Lower lobe of right lung (tissue), 2 donors: ENCODE measurements around the gene PALLD. TPM values are rescaled to one million over a fixed set of nuclear protein-coding genes. Genes with fewer than 3 reads are reported as not detected.

Experiments
- ATAC-seq, 2 donors: fragments of 200-7000 bp; cut with Tn5 transposase; one replicate each; pipeline ENCODE4 v1.9.1; 2020 to 2022; ENCODE audit warnings: mild to moderate bottlenecking in 2 of 2, moderate library complexity in 2 of 2
- DNase-seq: peaks from one replicate; pipeline ENCODE4 v3.0.0-alpha.2; 2020
- H3K27ac ChIP-seq: fragments of 200-600 bp; one replicate; pipeline ENCODE4 v1.8.0; 2022
- H3K27me3 ChIP-seq: fragments of 200-600 bp; one replicate; pipeline ENCODE4 v1.8.0; 2022; ENCODE audit warnings: low read depth
- H3K36me3 ChIP-seq: fragments of 200-600 bp; one replicate; pipeline ENCODE4 v1.8.0; 2022; ENCODE audit warnings: mild to moderate bottlenecking
- H3K4me1 ChIP-seq: fragments of 200-600 bp; one replicate; pipeline ENCODE4 v1.8.0; 2022
- H3K4me3 ChIP-seq: fragments of 200-600 bp; one replicate; pipeline ENCODE4 v1.8.0; 2022; ENCODE audit warnings: mild to moderate bottlenecking
- H3K9me3 ChIP-seq: fragments of 200-600 bp; one replicate; pipeline ENCODE4 v1.8.0; 2022
- intact Hi-C: fragments of 100-400 bp; cut with DNase I; formaldehyde crosslinking; loops from one replicate; pipeline ENCODE4 v1.11.0; 2022
- total RNA-seq: library from RNA; stranded (reverse); fragmentation: NEBNext Ultra II Directional; extraction: Animal tissue kit (Norgen Biotek cat#: 25700); gene quantifications from one replicate; pipeline ENCODE4 v1.2.1, GENCODE V29; 2021
- TF ChIP-seq, protein P1 (sequence below): fragments of 200-600 bp; IDR thresholded peaks from one replicate; pipeline ENCODE4 v1.8.0; 2022; ENCODE audit warnings: antibody characterized with exemption, mild to moderate bottlenecking
- donor health status: DM: no; HTN: yes; CAD: no; lungs with severe emphysema.

The PALLD gene
- total RNA-seq, 1 donor from 2014 or later = 91.9 TPM

DNA sequence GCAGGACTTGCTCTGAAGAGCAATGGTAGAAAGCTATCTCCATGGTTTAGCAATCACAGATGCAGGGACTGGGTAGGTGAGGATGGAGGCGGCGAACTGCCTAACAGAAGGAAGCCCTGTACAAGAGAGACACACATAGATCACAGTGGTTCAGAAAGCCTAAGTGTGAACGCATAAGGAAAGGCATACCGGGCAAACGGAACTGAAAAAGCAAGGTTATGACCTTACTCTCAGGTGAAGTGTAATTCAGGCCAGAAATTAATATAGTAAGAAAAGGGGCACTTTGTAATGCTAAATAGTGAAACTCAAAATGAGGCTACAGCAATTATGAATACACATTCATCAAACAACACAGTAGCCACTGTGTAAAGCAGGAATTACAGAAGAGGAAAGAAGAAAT is 126.6 kb downstream of the PALLD start:
- ATAC-seq = no peak
- H3K9me3 ChIP-seq = no peaks in the 10 kb centered on the region
- H3K36me3 ChIP-seq = no peaks in the 10 kb centered on the region
- peaks cover 3% of the 10 kb centered on the region for H3K27me3 ChIP-seq
- TF ChIP-seq, protein P1, sequence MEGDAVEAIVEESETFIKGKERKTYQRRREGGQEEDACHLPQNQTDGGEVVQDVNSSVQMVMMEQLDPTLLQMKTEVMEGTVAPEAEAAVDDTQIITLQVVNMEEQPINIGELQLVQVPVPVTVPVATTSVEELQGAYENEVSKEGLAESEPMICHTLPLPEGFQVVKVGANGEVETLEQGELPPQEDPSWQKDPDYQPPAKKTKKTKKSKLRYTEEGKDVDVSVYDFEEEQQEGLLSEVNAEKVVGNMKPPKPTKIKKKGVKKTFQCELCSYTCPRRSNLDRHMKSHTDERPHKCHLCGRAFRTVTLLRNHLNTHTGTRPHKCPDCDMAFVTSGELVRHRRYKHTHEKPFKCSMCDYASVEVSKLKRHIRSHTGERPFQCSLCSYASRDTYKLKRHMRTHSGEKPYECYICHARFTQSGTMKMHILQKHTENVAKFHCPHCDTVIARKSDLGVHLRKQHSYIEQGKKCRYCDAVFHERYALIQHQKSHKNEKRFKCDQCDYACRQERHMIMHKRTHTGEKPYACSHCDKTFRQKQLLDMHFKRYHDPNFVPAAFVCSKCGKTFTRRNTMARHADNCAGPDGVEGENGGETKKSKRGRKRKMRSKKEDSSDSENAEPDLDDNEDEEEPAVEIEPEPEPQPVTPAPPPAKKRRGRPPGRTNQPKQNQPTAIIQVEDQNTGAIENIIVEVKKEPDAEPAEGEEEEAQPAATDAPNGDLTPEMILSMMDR = no peak
- H3K27ac ChIP-seq = no peak overlapping the region
- no peak overlapping the region for H3K4me3 ChIP-seq
- no peak for DNase-seq
- intact Hi-C loops = no loop called here
- no peaks in the 10 kb centered on the region for H3K4me1 ChIP-seq

DNA sequence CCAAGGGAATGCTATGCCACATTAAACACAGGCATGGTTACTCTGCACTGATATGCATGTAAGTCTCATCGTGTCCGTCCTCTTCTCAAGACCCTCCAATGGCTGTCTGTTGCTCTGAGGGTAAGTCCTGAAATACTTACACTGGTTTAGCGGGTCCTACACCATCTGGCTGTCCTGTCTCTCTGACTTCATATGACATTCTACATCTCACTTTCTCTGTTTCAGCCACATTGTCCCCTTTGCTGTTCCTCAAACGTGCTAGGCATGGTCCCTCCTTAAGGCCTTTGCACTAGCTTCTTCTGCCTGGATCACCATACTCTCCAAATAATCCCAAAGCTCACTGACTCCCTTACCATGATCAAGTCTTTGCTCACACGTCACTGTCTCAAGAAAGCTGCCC is 131.4 kb downstream of the PALLD start:
- no peaks in the 10 kb centered on the region for H3K27me3 ChIP-seq
- no peaks in the 10 kb centered on the region for H3K9me3 ChIP-seq
- TF ChIP-seq, protein P1 = no peak
- H3K4me3 ChIP-seq = no peak overlapping the region
- no peaks in the 10 kb centered on the region for H3K36me3 ChIP-seq
- DNase-seq (no peak), ATAC-seq (no peak)
- peaks cover 10% of the 10 kb centered on the region for H3K4me1 ChIP-seq
- intact Hi-C loops = no loop called here
- H3K27ac ChIP-seq = no peak overlapping the region

DNA sequence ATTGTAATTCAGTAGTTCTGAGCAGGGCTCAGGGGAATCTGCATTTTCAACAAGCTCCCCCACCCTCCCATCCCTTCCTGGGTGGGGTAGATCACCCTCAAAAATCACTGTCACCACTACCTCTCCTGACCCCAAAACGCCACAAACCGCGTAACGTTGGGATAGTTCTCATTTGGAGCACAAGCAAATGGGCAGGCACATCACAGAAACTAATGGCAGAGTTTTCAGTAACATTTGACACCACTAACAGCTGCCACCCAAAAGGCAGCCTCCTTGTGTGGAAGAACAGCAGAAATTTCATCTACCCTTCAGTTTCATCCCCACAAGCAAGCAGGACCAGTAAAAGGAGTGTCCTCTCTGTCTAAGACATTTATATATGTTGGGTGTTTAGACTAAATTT is 132.7 kb downstream of the PALLD start:
- peaks cover 18% of the 10 kb centered on the region for H3K4me1 ChIP-seq
- TF ChIP-seq, protein P1 = no peak
- H3K36me3 ChIP-seq = no peaks in the 10 kb centered on the region
- H3K9me3 ChIP-seq = no peaks in the 10 kb centered on the region
- ATAC-seq (no peak), DNase-seq (no peak)
- intact Hi-C loops = no loop called here
- no peak overlapping the region for H3K27ac ChIP-seq
- no peak overlapping the region for H3K4me3 ChIP-seq
- no peaks in the 10 kb centered on the region for H3K27me3 ChIP-seq

DNA sequence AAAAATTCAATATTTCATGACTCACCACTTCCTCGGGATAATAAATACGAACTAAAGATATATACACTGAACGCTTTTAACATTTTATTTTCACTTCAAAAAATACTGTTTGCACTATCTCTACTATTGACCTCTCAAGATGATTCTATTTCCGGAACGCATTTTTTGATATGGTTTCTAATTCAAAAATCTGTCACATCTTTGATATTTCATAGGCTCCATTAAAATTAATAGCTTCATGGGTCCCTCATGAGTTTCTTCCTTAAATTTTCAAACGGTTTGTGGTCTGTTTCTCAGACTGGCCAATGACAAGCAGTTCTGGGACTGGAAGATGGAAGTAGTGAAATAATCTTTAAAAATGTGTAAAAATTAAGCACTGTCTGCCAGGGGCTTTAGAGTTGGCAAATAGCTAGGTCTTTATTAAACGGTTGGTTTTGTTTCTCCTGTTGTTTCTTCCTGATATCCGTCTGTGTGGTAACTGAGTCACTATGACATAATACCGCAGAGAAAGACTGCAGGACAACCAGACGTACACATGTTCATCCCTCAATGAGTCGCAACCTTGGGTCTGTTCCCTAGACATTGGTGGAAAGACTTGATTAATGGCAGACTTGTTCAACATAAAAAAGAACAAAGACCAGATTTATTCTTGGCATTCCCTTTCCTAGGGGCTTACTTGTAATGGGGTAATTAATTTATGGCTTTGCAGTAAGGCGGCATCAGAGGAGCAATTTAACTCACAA is 133.8 kb downstream of the PALLD start:
- Histone ChIP-seq H3K4me1 (peaks cover 18% of the 10 kb centered on the region), H3K4me3 (peak overlapping the region; percentile 60), H3K9me3 (no peaks in the 10 kb centered on the region), H3K27me3 (no peaks in the 10 kb centered on the region), H3K36me3 (no peaks in the 10 kb centered on the region), H3K27ac (no peak overlapping the region)
- TF ChIP-seq, protein P1 = no peak
- intact Hi-C loops = no loop called here
- no peak for DNase-seq
- ATAC-seq = no peak

DNA sequence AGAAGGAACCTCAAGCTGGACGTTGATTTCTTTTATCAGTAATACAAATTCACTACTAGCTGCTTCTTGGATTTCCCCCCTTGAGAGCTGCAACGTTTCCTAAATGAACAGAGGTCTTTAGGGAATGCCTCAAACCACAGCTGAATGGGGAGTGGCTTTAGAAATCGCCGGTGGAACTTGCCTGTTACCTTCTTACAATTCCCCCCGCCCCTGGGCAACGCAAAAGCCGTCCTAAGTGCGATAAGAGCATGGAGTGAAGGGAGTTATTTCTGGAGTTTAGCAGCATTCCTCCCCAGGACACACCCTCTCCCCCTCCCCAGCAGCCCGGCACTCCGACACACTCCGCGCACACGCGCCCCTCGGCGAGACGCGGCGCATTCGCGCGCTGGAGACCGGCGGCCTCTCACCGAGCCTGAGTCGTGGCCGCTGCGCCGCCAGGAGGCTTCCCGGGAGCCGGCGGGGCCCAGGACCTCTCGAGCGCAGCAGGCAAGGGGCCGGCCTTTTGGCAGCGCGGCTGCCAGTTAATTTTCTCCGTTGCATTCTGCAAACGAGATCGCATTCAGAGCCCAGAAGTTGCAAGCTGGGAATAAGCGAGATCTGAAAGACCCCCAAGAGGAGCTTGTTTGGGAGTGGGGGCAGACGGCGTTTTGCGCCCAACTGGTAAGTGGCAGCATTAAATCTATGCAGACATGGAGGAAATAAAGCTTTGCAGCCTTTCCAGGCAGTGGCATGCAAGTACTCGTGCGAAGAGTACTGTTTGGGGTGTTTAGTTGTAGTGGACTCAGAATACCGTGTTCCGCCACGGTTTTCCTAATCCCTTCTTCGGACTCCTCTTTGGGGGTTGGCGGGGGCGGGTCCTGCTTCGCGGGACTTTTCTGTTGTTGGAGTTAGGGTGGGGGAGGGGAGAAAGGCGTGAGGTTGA is 134.7 kb downstream of the PALLD start:
- Histone ChIP-seq H3K27ac (peak overlapping the region; percentile 51), H3K4me3 (peak overlapping the region; percentile 60), H3K9me3 (no peaks in the 10 kb centered on the region), H3K4me1 (peaks cover 18% of the 10 kb centered on the region), H3K36me3 (no peaks in the 10 kb centered on the region), H3K27me3 (no peaks in the 10 kb centered on the region)
- TF ChIP-seq, protein P1 = peak; percentile 45
- DNase-seq (peak; percentile 72), ATAC-seq (peak; percentile 94 to 95)
- intact Hi-C loops = no loop called here
